ENCODE results near the gene STXBP6. TPM values are rescaled to one million over a fixed set of nuclear protein-coding genes. Genes with fewer than 3 reads are reported as not detected.

The STXBP6 gene
- total and polyA plus RNA-seq, 2 of the 13 experiments (the other 11 are each of a cell fraction or from before 2014, with no cell fraction given): 35.3 to 42.8 TPM

DNA sequence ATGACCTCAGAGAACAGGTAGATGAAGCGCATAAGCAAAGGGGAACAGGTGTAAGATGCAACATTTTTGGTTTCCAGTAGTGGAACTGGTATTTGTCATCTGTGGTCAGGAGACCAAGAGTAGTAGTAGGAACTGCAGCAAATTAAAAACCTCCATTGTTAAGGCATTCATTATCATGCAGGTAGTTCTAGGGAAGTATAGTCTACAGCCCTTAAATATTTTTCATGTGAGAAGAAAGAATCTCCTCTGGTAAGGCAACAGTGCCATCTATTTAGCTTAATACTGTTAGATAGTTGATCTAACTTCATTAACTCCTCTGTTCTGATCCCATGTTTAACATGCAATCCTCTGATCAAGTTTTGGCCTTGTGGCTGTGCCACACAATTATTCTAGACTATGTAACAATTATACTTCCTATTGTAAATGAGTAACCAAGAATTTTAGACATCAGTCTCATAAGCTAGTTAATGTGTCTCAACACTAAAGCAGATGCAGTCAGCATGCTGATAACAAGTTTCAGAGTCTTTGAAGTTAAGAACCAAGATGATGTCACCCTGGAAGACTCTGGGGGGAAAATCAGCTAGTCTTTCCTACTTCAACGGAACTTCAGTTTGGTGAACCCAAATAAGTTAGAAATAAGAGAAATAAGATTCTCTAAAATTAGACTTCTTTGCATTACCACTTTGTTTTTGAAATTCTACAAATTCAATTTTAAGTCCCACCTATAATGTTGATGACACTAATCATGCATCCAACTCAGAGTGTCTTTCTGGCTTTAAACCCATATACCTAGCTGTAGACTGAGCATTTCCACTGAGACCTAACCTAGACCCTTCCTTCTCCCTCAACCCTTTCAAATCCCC, 70.9 kb downstream of the STXBP6 start (continued):
- TF ChIP-seq ZNF512B (CRISPR knock-in tag; IDR thresholded peaks at IDR 0.05; ENCODE audit: borderline replicate concordance) (no peak), SP5 (CRISPR knock-in tag; IDR thresholded peaks at IDR 0.05; ENCODE audit: borderline replicate concordance, low read depth) (no peak), ZKSCAN8 (CRISPR knock-in tag; IDR thresholded peaks at IDR 0.05; ENCODE audit: borderline replicate concordance) (peak; percentile 84; the same call in 1 of the 2 replicates), YEATS4 (CRISPR knock-in tag; IDR thresholded peaks at IDR 0.05; ENCODE audit: borderline replicate concordance) (no peak), ZNF430 (CRISPR knock-in tag; IDR thresholded peaks at IDR 0.05) (no peak), CSRNP2 (CRISPR knock-in tag; conservative IDR thresholded peaks at IDR 0.05; ENCODE audit: low read depth) (no peak), SIN3B (IDR thresholded peaks at IDR 0.05; ENCODE audit: low read length) (no peak), GATAD2A (CRISPR knock-in tag; IDR thresholded peaks at IDR 0.05) (peak; percentile 92), ATF7-NPFF (CRISPR knock-in tag; IDR thresholded peaks at IDR 0.05; ENCODE audit: low read depth) (no peak), ZNF567 (CRISPR knock-in tag; IDR thresholded peaks at IDR 0.05; ENCODE audit: borderline replicate concordance) (no peak), ZFP41 (CRISPR knock-in tag; IDR thresholded peaks at IDR 0.05; ENCODE audit: borderline replicate concordance) (no peak), ZBTB7A (CRISPR knock-in tag; IDR thresholded peaks at IDR 0.05) (no peak), ZNF605 (CRISPR knock-in tag; IDR thresholded peaks at IDR 0.05) (no peak), ZNF614 (CRISPR knock-in tag; IDR thresholded peaks at IDR 0.05; ENCODE audit: borderline replicate concordance) (peak; percentile 79), TEAD3 (CRISPR knock-in tag; optimal IDR thresholded peaks at IDR 0.05; ENCODE audit: borderline replicate concordance) (peak; percentile 53), CC2D1A (CRISPR knock-in tag; IDR thresholded peaks at IDR 0.05) (no peak)
- TF ChIP-seq, protein P1, sequence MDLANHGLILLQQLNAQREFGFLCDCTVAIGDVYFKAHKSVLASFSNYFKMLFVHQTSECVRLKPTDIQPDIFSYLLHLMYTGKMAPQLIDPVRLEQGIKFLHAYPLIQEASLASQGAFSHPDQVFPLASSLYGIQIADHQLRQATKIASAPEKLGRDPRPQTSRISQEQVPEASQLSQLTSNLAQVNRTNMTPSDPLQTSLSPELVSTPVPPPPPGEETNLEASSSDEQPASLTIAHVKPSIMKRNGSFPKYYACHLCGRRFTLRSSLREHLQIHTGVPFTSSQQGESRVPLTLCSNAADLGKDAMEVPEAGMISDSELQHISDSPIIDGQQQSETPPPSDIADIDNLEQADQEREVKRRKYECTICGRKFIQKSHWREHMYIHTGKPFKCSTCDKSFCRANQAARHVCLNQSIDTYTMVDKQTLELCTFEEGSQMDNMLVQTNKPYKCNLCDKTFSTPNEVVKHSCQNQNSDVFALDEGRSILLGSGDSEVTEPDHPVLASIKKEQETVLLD (CRISPR knock-in tag; IDR thresholded peaks at IDR 0.05; ENCODE audit: low read depth): no peak
- TF ChIP-seq, protein P2, sequence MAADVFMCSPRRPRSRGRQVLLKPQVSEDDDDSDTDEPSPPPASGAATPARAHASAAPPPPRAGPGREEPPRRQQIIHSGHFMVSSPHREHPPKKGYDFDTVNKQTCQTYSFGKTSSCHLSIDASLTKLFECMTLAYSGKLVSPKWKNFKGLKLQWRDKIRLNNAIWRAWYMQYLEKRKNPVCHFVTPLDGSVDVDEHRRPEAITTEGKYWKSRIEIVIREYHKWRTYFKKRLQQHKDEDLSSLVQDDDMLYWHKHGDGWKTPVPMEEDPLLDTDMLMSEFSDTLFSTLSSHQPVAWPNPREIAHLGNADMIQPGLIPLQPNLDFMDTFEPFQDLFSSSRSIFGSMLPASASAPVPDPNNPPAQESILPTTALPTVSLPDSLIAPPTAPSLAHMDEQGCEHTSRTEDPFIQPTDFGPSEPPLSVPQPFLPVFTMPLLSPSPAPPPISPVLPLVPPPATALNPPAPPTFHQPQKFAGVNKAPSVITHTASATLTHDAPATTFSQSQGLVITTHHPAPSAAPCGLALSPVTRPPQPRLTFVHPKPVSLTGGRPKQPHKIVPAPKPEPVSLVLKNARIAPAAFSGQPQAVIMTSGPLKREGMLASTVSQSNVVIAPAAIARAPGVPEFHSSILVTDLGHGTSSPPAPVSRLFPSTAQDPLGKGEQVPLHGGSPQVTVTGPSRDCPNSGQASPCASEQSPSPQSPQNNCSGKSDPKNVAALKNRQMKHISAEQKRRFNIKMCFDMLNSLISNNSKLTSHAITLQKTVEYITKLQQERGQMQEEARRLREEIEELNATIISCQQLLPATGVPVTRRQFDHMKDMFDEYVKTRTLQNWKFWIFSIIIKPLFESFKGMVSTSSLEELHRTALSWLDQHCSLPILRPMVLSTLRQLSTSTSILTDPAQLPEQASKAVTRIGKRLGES (CRISPR knock-in tag; IDR thresholded peaks at IDR 0.05; ENCODE audit: borderline replicate concordance): no peak
- TF ChIP-seq, protein P3, sequence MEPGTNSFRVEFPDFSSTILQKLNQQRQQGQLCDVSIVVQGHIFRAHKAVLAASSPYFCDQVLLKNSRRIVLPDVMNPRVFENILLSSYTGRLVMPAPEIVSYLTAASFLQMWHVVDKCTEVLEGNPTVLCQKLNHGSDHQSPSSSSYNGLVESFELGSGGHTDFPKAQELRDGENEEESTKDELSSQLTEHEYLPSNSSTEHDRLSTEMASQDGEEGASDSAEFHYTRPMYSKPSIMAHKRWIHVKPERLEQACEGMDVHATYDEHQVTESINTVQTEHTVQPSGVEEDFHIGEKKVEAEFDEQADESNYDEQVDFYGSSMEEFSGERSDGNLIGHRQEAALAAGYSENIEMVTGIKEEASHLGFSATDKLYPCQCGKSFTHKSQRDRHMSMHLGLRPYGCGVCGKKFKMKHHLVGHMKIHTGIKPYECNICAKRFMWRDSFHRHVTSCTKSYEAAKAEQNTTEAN (CRISPR knock-in tag; conservative IDR thresholded peaks at IDR 0.05): no peak

All from HepG2 (cell line).